ENCODE results near the gene CREB3L2. TPM values are rescaled to one million over a fixed set of nuclear protein-coding genes. Genes with fewer than 3 reads are reported as not detected.

CREB3L2 gene
- total RNA-seq, 1 experiment from 2014 or later: 39.9 TPM

GRCh38 chr7:137977173-137977572 lies 24.7 kb downstream of the CREB3L2 start:
- H3K4me1 Mint-ChIP-seq (ENCODE audit: low read depth, unreplicated experiment): peaks cover 59% of the 10 kb centered on the region
- H3K9me3 Mint-ChIP-seq (ENCODE audit: low read depth, unreplicated experiment): no peaks in the 10 kb centered on the region
- intact Hi-C loops (cut with micrococcal nuclease; ENCODE audit: unreplicated experiment): no loop called here
- H3K4me3 Mint-ChIP-seq (ENCODE audit: low read depth, unreplicated experiment): peak overlapping the region; percentile 49
- peaks cover 15% of the 10 kb centered on the region for H3K36me3 Mint-ChIP-seq (ENCODE audit: insufficient read depth, unreplicated experiment)
- CTCF ChIA-PET: no interaction called here
- no peak for DNase-seq
- no TSS peak for BruUV-seq (replicated peaks)
- no peak for TF ChIP-seq CTCF (IDR thresholded peaks at IDR 0.05; ENCODE audit: unreplicated experiment)
- no peak overlapping the region for H3K27ac Mint-ChIP-seq (ENCODE audit: unreplicated experiment)
- no peaks in the 10 kb centered on the region for H3K27me3 Mint-ChIP-seq (ENCODE audit: unreplicated experiment)

- no peak for DNase-seq
- peaks cover 15% of the 10 kb centered on the region for H3K36me3 Mint-ChIP-seq (ENCODE audit: insufficient read depth, unreplicated experiment)
- CTCF ChIA-PET: no interaction called here
- no peak for TF ChIP-seq CTCF (IDR thresholded peaks at IDR 0.05; ENCODE audit: unreplicated experiment)
- H3K4me3 Mint-ChIP-seq (ENCODE audit: low read depth, unreplicated experiment): no peak overlapping the region
- intact Hi-C loops (cut with micrococcal nuclease; ENCODE audit: unreplicated experiment): no loop called here
- H3K4me1 Mint-ChIP-seq (ENCODE audit: low read depth, unreplicated experiment): peaks cover 56% of the 10 kb centered on the region
- BruUV-seq (replicated peaks): no TSS peak
- no peak overlapping the region for H3K27ac Mint-ChIP-seq (ENCODE audit: unreplicated experiment)
- no peaks in the 10 kb centered on the region for H3K27me3 Mint-ChIP-seq (ENCODE audit: unreplicated experiment)
- no peaks in the 10 kb centered on the region for H3K9me3 Mint-ChIP-seq (ENCODE audit: low read depth, unreplicated experiment)
Measured at GRCh38 chr7:137976696-137977095, 25.2 kb downstream of the CREB3L2 start.

GRCh38 chr7:137976232-137976631 lies 25.7 kb downstream of the CREB3L2 start:
- no TSS peak for BruUV-seq (replicated peaks)
- Mint-ChIP-seq H3K36me3 (ENCODE audit: insufficient read depth, unreplicated experiment) (peaks cover 15% of the 10 kb centered on the region), H3K27me3 (ENCODE audit: unreplicated experiment) (no peaks in the 10 kb centered on the region), H3K9me3 (ENCODE audit: low read depth, unreplicated experiment) (no peaks in the 10 kb centered on the region), H3K4me1 (ENCODE audit: low read depth, unreplicated experiment) (peaks cover 54% of the 10 kb centered on the region), H3K27ac (ENCODE audit: unreplicated experiment) (no peak overlapping the region), H3K4me3 (ENCODE audit: low read depth, unreplicated experiment) (no peak overlapping the region)
- DNase-seq: no peak
- TF ChIP-seq CTCF (IDR thresholded peaks at IDR 0.05; ENCODE audit: unreplicated experiment): no peak
- CTCF ChIA-PET: no interaction called here
- intact Hi-C loops (cut with micrococcal nuclease; ENCODE audit: unreplicated experiment): no loop called here

- H3K4me1 Mint-ChIP-seq (ENCODE audit: low read depth, unreplicated experiment): peaks cover 54% of the 10 kb centered on the region
- no TSS peak for BruUV-seq (replicated peaks)
- no peak overlapping the region for H3K4me3 Mint-ChIP-seq (ENCODE audit: low read depth, unreplicated experiment)
- CTCF ChIA-PET: interaction anchor here (0.6 kb wide), 1 partner anchor 33 kb away, joined by 5 read pairs; no protein-coding TSS in a partner anchor
- peaks cover 15% of the 10 kb centered on the region for H3K36me3 Mint-ChIP-seq (ENCODE audit: insufficient read depth, unreplicated experiment)
- no peak overlapping the region for H3K27ac Mint-ChIP-seq (ENCODE audit: unreplicated experiment)
- H3K9me3 Mint-ChIP-seq (ENCODE audit: low read depth, unreplicated experiment): no peaks in the 10 kb centered on the region
- TF ChIP-seq CTCF (IDR thresholded peaks at IDR 0.05; ENCODE audit: unreplicated experiment): no peak
- intact Hi-C loops (cut with micrococcal nuclease; ENCODE audit: unreplicated experiment): no loop called here
- no peak for DNase-seq
- H3K27me3 Mint-ChIP-seq (ENCODE audit: unreplicated experiment): no peaks in the 10 kb centered on the region
Measured at GRCh38 chr7:137975768-137976167, 26.1 kb downstream of the CREB3L2 start.
